ENCODE data around the gene DCLK1.

DNA sequence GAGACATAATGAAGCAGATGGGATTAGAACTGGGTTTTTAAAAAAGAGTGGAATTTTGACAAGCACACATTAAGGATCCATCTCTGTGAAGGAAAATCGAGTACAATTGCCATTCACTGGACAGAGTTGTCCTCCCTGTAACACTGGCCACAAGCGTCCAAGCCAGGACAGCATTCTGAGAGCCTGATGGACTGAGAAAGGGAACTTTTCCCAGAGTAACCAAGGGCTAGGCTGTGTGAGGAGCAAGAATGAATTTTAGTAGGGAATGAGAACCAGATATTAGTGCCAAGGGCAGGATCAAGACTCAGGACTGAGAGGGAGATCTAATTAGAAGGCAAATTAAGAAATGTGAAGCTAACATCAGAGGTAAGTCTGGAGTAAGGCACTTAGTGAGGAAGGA is 73.1 kb downstream of the DCLK1 start:
- TF ChIP-seq, protein P1, sequence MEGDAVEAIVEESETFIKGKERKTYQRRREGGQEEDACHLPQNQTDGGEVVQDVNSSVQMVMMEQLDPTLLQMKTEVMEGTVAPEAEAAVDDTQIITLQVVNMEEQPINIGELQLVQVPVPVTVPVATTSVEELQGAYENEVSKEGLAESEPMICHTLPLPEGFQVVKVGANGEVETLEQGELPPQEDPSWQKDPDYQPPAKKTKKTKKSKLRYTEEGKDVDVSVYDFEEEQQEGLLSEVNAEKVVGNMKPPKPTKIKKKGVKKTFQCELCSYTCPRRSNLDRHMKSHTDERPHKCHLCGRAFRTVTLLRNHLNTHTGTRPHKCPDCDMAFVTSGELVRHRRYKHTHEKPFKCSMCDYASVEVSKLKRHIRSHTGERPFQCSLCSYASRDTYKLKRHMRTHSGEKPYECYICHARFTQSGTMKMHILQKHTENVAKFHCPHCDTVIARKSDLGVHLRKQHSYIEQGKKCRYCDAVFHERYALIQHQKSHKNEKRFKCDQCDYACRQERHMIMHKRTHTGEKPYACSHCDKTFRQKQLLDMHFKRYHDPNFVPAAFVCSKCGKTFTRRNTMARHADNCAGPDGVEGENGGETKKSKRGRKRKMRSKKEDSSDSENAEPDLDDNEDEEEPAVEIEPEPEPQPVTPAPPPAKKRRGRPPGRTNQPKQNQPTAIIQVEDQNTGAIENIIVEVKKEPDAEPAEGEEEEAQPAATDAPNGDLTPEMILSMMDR (IDR thresholded peaks at IDR 0.05): no peak
- TF ChIP-seq POLR2A (IDR thresholded peaks at IDR 0.05): no peak

Data from esophagus squamous epithelium (tissue), 4 donors.